Common myeloid progenitor, CD34-positive (primary cell): ENCODE data around the gene ANKMY1.
A peak's percentile ranks its signal among the peaks of the same experiment; 100 is the strongest.

Experiments
- CTCF ChIA-PET: fragments of 350-600 bp; sonication (Branson Sonifier 250); formaldehyde crosslinking; loops from one replicate; lab custom pipeline; 2021; ENCODE audit warnings: antibody characterized with exemption; lab: Charles Lee
- POLR2A ChIA-PET: fragments of 350-600 bp; sonication (Branson Sonifier 250); formaldehyde crosslinking; loops from one replicate; lab custom pipeline; 2021; ENCODE audit warnings: antibody characterized with exemption; lab: Charles Lee
- DNase-seq, 3 donors: peaks; one replicate each; pipeline versions ENCODE4 v3.0.0 to v3.0.0-alpha.2; 2013
- H3K27ac ChIP-seq, 2 experiments: 1 replicate in 1 of 2; 2 replicates in 1 of 2; pipeline ENCODE4 v1.7.0; 2013; ENCODE audit warnings: inconsistent platforms in 2 of 2, low read length in 2 of 2, mild to moderate bottlenecking in 2 of 2, low read depth in 1 of 2, moderate library complexity in 1 of 2; ENCODE audit not compliant: severe bottlenecking in 2 of 2, insufficient read depth in 1 of 2, poor library complexity in 1 of 2
- H3K27me3 ChIP-seq, 5 experiments: replicated peaks in 2 of 5; 1 replicate in 3 of 5; 2 replicates in 2 of 5; pipeline versions ENCODE4 v1.6.1 to v1.7.0; 2013; ENCODE audit warnings: low read length in 4 of 5, mild to moderate bottlenecking in 2 of 5, moderate library complexity in 2 of 5, inconsistent platforms in 1 of 5; ENCODE audit not compliant: insufficient read depth in 5 of 5, control insufficient read depth in 4 of 5
- H3K36me3 ChIP-seq, 4 experiments: 1 replicate in 2 of 4; 2 replicates in 2 of 4; pipeline versions ENCODE4 v1.6.1 to v1.7.0; 2013; ENCODE audit warnings: low read length in 3 of 4, control low read depth in 1 of 4, mild to moderate bottlenecking in 1 of 4; ENCODE audit not compliant: control insufficient read depth in 4 of 4, insufficient read depth in 4 of 4
- H3K4me1 ChIP-seq, 4 experiments: 1 replicate in 3 of 4; 2 replicates in 1 of 4; pipeline versions ENCODE4 v1.6.1 to v1.7.1; 2013; ENCODE audit warnings: low read length in 3 of 4, mild to moderate bottlenecking in 3 of 4, control low read depth in 1 of 4, inconsistent platforms in 1 of 4, moderate library complexity in 1 of 4; ENCODE audit not compliant: control insufficient read depth in 4 of 4, insufficient read depth in 4 of 4; ENCODE audit errors: control extremely low read depth in 1 of 4
- H3K4me3 ChIP-seq, 7 experiments: 1 replicate in 4 of 7; 2 replicates in 3 of 7; pipeline versions ENCODE4 v1.5.1 to v1.7.0; 2013; ENCODE audit warnings: mild to moderate bottlenecking in 7 of 7, low read length in 6 of 7, moderate library complexity in 6 of 7, inconsistent platforms in 2 of 7, low read depth in 2 of 7, control low read depth in 1 of 7; ENCODE audit not compliant: insufficient read depth in 4 of 7, control insufficient read depth in 1 of 7; ENCODE audit errors: extremely low read depth in 1 of 7
- H3K9me3 ChIP-seq, 5 experiments: 1 replicate in 4 of 5; 2 replicates in 1 of 5; pipeline versions ENCODE4 v1.6.1 to v1.7.1; 2013; ENCODE audit warnings: low read length in 4 of 5, mild to moderate bottlenecking in 2 of 5, inconsistent platforms in 1 of 5, low read depth in 1 of 5, moderate library complexity in 1 of 5; ENCODE audit not compliant: control insufficient read depth in 4 of 5, insufficient read depth in 2 of 5; ENCODE audit errors: control extremely low read depth in 1 of 5
- WGBS: methylation state at CpG from one replicate; pipeline ENCODE4 v1.1.5; 2013; ENCODE audit not compliant: insufficient coverage; 5-methylcytosine and 5-hydroxymethylcytosine counted together

Gene ANKMY1

DNA sequence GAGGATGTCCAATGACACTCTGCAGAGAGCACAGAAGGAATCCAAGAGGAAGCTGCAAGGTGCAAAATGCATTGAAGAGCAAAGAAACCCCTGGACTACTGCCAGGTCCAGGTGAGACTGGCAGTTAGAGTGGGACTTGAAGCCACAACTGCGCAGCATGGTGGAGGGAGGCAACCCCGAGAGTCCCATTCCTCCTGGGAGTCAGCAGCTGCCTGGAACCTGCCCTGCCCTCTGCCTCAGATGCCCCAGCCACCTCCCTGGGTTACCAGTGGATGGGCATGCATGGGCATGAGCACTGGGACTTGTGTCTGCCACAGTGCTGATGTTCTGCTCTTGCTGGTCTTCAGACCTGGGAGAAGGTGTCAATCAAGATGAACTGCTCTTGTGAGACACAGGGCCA lies 43.2 kb downstream of the ANKMY1 start:
- ChIA-PET CTCF (interaction anchor here (0.7 to 1.6 kb wide), 10 partner anchors 8 to 324 kb away, joined by 3 to 11 read pairs (median 4); no protein-coding TSS in a partner anchor), POLR2A (interaction anchor here (0.6 to 1.1 kb wide), 3 partner anchors 23 to 142 kb away, joined by 3 read pairs; no protein-coding TSS in a partner anchor)
- no peak for DNase-seq
- no peaks in the 10 kb centered on the region for H3K9me3 ChIP-seq
- H3K27ac ChIP-seq: no peak overlapping the region
- H3K4me3 ChIP-seq: no peak overlapping the region
- 95% methylated on average over 2 of the region's 2 CpGs for WGBS
- H3K4me1 ChIP-seq: peaks cover 0 to 4% (median 4%) of the 10 kb centered on the region in 4 experiments
- peaks cover 0 to 10% (median 0%) of the 10 kb centered on the region in 5 experiments for H3K27me3 ChIP-seq
- peaks cover 0 to 15% (median 12%) of the 10 kb centered on the region in 4 experiments for H3K36me3 ChIP-seq

DNA sequence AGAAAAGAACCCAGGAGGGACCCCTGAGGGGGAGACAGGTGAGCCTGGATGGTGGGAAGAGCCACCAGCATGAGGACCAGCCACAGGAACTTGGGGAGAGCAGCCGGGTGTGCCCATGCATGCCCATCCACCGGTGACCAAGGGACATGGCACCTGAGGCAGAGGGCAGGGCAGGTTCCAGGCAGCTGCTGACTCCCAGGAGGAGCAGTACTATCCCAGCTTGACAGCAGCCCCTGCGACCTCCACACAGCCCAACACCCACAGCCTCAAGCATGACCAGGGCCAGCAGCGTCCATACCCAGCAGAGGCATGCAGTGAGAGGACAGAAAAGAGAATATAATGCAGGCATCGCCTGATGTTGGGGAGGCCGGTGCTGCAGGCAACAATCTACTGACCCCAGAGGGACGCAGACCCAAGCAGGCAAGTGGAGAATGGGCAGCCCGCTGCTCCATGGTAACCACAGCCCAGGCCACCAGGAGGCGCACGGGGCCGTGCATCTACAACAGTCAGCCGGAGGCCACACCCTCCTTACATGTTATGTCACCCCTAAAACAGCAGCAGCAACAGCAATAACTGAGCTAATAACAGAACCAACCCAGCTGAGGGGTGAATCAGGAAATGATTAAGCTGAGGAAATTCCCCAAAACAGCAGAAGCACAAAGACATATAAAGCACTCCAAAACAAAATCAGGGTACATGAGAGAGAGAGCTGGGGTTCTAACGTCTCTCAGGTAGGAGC lies 44.1 kb downstream of the ANKMY1 start:
- ChIA-PET POLR2A (interaction anchor here (0.6 to 1.1 kb wide), 3 partner anchors 47 to 143 kb away, joined by 3 to 4 read pairs (median 3); no protein-coding TSS in a partner anchor), CTCF (interaction anchor here (0.7 to 1.6 kb wide), 13 partner anchors 9 to 327 kb away, joined by 3 to 11 read pairs (median 3); no protein-coding TSS in a partner anchor)
- H3K4me1 ChIP-seq: peaks cover 0 to 4% (median 4%) of the 10 kb centered on the region in 4 experiments
- no peak overlapping the region for H3K4me3 ChIP-seq
- peaks cover 0 to under 1% (median 0%) of the 10 kb centered on the region in 5 experiments for H3K27me3 ChIP-seq
- peak; percentile 77 to 91 (median 90) for DNase-seq
- H3K36me3 ChIP-seq: peaks cover 0 to 21% (median 12%) of the 10 kb centered on the region in 4 experiments
- H3K9me3 ChIP-seq: no peaks in the 10 kb centered on the region
- WGBS: 76% methylated on average over 5 of the region's 13 CpGs
- H3K27ac ChIP-seq: no peak overlapping the region

DNA sequence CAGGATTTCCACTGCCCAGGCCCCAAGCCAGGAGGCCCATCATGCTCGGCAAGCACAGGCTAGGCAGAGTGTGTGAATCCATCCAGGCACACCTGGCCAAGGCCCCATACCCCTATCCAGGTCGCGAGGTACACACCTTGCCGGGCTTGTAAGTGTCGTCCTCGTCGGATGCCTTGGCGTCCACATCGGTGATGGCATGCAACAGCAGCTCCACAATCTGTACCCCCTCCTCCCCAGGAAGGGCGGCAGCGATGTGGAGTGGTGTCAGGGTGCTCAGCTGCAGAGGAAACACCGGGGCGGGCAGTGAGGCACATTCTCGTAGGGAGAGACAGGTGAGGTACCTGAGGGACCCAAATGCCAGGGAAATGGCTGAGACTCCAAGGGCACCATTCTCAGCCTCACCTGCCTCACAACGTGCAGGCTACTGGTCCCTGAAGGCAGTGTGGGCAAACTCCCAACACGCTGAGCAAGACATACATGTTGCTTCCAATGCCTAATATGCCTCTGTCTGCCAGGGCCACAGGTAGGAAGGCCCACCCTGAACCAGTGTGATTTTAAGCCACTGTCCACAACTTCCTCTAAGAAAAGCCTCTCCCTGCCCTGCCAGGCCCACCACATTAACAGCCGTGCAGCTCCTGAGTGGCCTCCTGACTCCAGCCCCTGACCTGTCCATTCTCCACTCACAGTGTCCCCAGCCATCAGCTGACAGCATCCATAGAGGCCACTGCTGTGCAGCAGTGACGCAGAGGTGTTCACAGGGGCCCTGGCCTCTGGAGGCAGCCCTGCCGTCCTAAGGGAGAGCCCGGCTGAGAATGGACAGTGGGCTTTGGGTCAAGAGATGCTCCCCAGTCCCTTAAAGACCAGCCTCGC lies 44.9 kb downstream of the ANKMY1 start:
- Histone ChIP-seq H3K27ac (no peak overlapping the region), H3K4me3 (no peak overlapping the region), H3K4me1 (peaks cover 0 to 4% (median 4%) of the 10 kb centered on the region in 4 experiments), H3K36me3 (peaks cover 0 to 21% (median 12%) of the 10 kb centered on the region in 4 experiments), H3K9me3 (no peaks in the 10 kb centered on the region), H3K27me3 (no peaks in the 10 kb centered on the region)
- no peak for DNase-seq
- ChIA-PET CTCF (interaction anchor here (0.7 to 1.6 kb wide), 4 partner anchors 16 to 328 kb away, joined by 3 to 11 read pairs (median 4); no protein-coding TSS in a partner anchor), POLR2A (no interaction called here)
- WGBS: 97% methylated on average over 21 of the region's 21 CpGs

DNA sequence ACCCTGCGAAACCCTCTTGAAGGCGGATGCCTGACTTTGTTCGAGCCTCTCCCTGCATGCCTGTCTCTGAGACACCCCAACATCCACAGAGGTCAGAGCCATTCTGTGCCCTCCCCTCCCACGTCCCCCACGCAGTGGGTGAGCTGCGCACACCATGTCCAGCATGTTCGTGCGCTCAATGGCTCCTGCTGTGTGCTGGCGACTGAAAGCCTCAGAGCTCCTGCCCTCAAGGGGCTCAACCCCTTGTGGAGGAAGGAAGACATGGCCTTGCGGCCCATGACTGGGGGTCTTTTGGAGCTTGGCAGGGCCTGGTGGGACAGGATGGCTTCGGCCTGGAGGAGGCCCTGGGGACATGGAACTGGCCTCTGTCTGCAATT lies 45.7 kb downstream of the ANKMY1 start:
- POLR2A ChIA-PET: no interaction called here
- no peaks in the 10 kb centered on the region for H3K9me3 ChIP-seq

DNA sequence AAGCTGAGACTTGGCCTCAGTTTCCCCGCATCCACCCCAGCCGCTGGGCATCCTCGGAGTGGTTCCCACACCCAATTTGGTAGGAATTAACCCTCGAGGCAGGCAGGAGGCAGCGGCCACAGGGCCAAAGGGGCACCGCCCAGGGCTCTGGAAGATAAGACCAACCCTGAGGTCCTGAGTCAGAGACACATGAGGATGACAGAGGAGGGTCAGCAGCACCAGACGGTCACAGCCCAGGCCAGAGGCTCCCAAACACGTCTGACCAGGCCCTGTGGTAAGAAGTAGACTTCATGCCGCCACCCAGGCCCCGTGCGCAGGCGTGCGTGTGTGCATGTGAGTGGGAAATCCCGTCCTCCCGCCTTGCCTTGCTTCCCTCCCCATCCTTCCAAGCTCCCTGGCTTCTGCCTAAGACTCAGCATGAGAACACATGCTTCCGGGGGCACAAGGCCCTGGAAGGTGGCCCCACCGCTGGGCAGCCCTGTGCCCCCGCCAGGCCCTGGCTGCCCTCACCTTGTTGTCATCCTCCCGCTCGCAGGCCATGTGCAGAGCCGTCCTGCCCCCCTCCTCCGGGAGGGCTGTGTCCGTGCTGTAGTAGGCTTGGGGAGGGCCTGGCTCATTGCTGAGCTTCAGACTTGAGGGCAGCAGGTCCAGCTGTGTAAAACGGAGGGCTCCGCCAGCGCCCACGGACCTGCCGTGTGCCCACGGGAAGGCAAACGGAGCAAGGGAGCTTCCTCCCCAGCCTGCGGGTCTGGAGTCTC lies 46.3 kb downstream of the ANKMY1 start:
- ChIA-PET CTCF (interaction anchor here (0.7 to 1.0 kb wide), 2 partner anchors 15 to 77 kb away, joined by 3 read pairs; no protein-coding TSS in a partner anchor), POLR2A (no interaction called here)
- H3K4me3 ChIP-seq: no peak overlapping the region
- no peak overlapping the region for H3K27ac ChIP-seq
- WGBS: 91% methylated on average over 21 of the region's 31 CpGs
- H3K36me3 ChIP-seq: peaks cover 0 to 21% (median 12%) of the 10 kb centered on the region in 4 experiments
- no peak for DNase-seq
- H3K9me3 ChIP-seq: no peaks in the 10 kb centered on the region
- peaks cover 0 to 4% (median 4%) of the 10 kb centered on the region in 4 experiments for H3K4me1 ChIP-seq
- H3K27me3 ChIP-seq: no peaks in the 10 kb centered on the region

More for the DNA sequence above, 45.7 kb downstream of the ANKMY1 start:
- H3K27me3 ChIP-seq: no peaks in the 10 kb centered on the region
- WGBS: 95% methylated on average over 11 of the region's 11 CpGs
- no peak overlapping the region for H3K27ac ChIP-seq
- peaks cover 0 to 21% (median 10%) of the 10 kb centered on the region in 4 experiments for H3K36me3 ChIP-seq
- H3K4me3 ChIP-seq: no peak overlapping the region
- no peak for DNase-seq
- CTCF ChIA-PET: interaction anchor here (0.7 to 1.0 kb wide), 2 partner anchors 15 to 76 kb away, joined by 3 read pairs; no protein-coding TSS in a partner anchor
- peaks cover 0 to 4% (median 4%) of the 10 kb centered on the region in 4 experiments for H3K4me1 ChIP-seq

DNA sequence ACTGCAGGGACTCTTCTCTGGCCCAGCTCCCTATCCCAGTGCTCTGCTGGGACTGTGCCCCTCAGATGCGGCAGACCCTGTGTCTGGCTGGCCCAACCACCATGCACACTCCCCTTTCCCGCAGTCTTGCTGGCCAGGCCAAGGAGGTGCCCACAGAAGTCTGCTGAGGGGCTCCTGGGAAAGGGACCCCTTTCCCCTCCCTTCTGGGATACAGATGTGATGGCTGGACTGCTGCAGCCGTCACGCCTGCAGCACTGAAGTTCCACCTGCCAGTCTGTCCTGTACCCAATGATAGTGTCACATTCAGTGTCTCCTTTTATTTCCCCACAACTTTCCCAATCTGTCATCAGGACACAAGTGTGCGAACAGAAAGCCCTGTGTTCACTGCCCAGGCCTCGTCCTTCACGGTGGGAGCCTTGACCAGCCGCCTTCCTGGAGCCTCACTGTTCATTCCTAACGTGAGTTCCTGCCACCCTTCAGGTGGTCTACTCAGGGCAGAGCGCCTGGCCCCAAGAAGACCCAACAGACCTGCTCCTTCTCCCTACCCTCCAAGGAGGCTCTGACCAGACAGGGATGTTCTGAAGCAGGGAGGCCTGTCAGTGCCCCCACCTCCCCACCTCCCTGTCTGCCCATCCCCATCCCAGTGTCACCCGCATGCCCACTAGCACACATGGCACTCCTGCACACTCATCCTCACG lies 47.1 kb downstream of the ANKMY1 start:
- Histone ChIP-seq H3K36me3 (peaks cover 0 to 22% (median 13%) of the 10 kb centered on the region in 4 experiments), H3K9me3 (no peaks in the 10 kb centered on the region), H3K4me3 (no peak overlapping the region), H3K27ac (no peak overlapping the region), H3K27me3 (no peaks in the 10 kb centered on the region), H3K4me1 (peaks cover 0 to 4% (median 4%) of the 10 kb centered on the region in 4 experiments)
- WGBS: 88% methylated on average over 11 of the region's 12 CpGs
- ChIA-PET POLR2A (no interaction called here), CTCF (no interaction called here)
- DNase-seq: no peak
